HEK293 (cell line): ENCODE results near the gene MATN4.

ENCODE experiments used
- CTCF ChIA-PET: fragments of 350-600 bp; formaldehyde crosslinking; extraction: SDS; loops from one replicate; lab custom pipeline; 2021; ENCODE audit warnings: antibody characterized with exemption; lab: Yijun Ruan, JAX
- POLR2A ChIA-PET: fragments of 300-600 bp; formaldehyde crosslinking; extraction: SDS; loops from one replicate; lab custom pipeline; 2020; ENCODE audit warnings: antibody characterized with exemption, inconsistent platforms; lab: Yijun Ruan, JAX
- H3K27ac ChIP-seq: fragments of 200-500 bp; sonication (Bioruptor generic); 2 replicates; pipeline ENCODE4 v1.5.1; 2014; ENCODE audit warnings: low read depth, low read length, control low read depth, inconsistent platforms; ENCODE audit errors: extremely low read depth
- H3K36me3 ChIP-seq, 2 experiments: fragments of 200-500 bp in 1 of 2; sonication (Bioruptor generic) in 1 of 2; 1 replicate in 1 of 2; 2 replicates in 1 of 2; pipeline ENCODE4 v1.5.1; 2014 to 2017; ENCODE audit warnings: inconsistent platforms in 2 of 2, low read length in 2 of 2; ENCODE audit not compliant: control insufficient read depth in 2 of 2, insufficient read depth in 1 of 2
- H3K4me1 ChIP-seq: fragments of 200-500 bp; sonication (Bioruptor generic); 2 replicates; pipeline ENCODE4 v1.5.1; 2014; ENCODE audit warnings: mild to moderate bottlenecking, low read length, inconsistent platforms; ENCODE audit not compliant: control insufficient read depth, insufficient read depth
- H3K4me3 ChIP-seq: 2 replicates; pipeline ENCODE4 v1.5.1; 2011; ENCODE audit warnings: low read depth, mild to moderate bottlenecking, control low read depth, low read length, moderate library complexity
- H3K9me3 ChIP-seq: fragments of 200-500 bp; sonication (Bioruptor generic); 2 replicates; pipeline ENCODE4 v1.5.1; 2014; ENCODE audit warnings: low read depth, low read length, inconsistent platforms; ENCODE audit not compliant: control insufficient read depth, insufficient read depth
- EGR2 ChIP-seq: fragments of 450-650 bp; formaldehyde crosslinking; IDR thresholded peaks from 2 replicates; pipeline ENCODE4 v1.5.1; 2016; ENCODE audit warnings: low read depth, missing biosample characterization, missing genetic modification characterization
- INSM2 ChIP-seq: fragments of 450-650 bp; formaldehyde crosslinking; IDR thresholded peaks from 2 replicates; pipeline ENCODE4 v1.5.1; 2016; ENCODE audit warnings: missing biosample characterization, missing genetic modification characterization
- PRDM10 ChIP-seq: fragments of 450-650 bp; formaldehyde crosslinking; IDR thresholded peaks from 2 replicates; pipeline ENCODE4 v1.5.1; 2016; ENCODE audit warnings: missing biosample characterization, missing genetic modification characterization
- SALL2 ChIP-seq: fragments of 450-650 bp; formaldehyde crosslinking; IDR thresholded peaks from 2 replicates; pipeline ENCODE4 v1.5.0; 2017; ENCODE audit warnings: missing biosample characterization, mild to moderate bottlenecking, missing genetic modification characterization, borderline replicate concordance
- SCRT1 ChIP-seq: fragments of 450-650 bp; formaldehyde crosslinking; IDR thresholded peaks from 2 replicates; pipeline ENCODE4 v1.5.1; 2016; ENCODE audit warnings: missing biosample characterization, missing genetic modification characterization, borderline replicate concordance
- SP3 ChIP-seq: fragments of 450-650 bp; formaldehyde crosslinking; IDR thresholded peaks from 2 replicates; pipeline ENCODE4 v1.5.1; 2016; ENCODE audit warnings: missing biosample characterization, missing genetic modification characterization
- YY2 ChIP-seq: fragments of 450-650 bp; formaldehyde crosslinking; IDR thresholded peaks from 2 replicates; pipeline ENCODE4 v1.5.1; 2016; ENCODE audit warnings: missing biosample characterization, missing genetic modification characterization
- ZFHX2 ChIP-seq: fragments of 450-650 bp; formaldehyde crosslinking; conservative IDR thresholded peaks from 2 replicates; pipeline ENCODE4 v1.5.1; 2016; ENCODE audit warnings: missing biosample characterization, missing genetic modification characterization
- ZIC2 ChIP-seq: fragments of 450-650 bp; formaldehyde crosslinking; IDR thresholded peaks from 2 replicates; pipeline ENCODE4 v1.5.1; 2016; ENCODE audit warnings: missing biosample characterization, missing genetic modification characterization
- ZNF2 ChIP-seq: fragments of 450-650 bp; formaldehyde crosslinking; IDR thresholded peaks from 2 replicates; pipeline ENCODE4 v1.5.1; 2016; ENCODE audit warnings: missing biosample characterization, missing genetic modification characterization
- ZNF280D ChIP-seq: fragments of 450-650 bp; formaldehyde crosslinking; IDR thresholded peaks from 2 replicates; pipeline ENCODE4 v1.5.1; 2016; ENCODE audit warnings: missing biosample characterization, missing genetic modification characterization
- ZNF701 ChIP-seq: fragments of 450-650 bp; formaldehyde crosslinking; IDR thresholded peaks from 2 replicates; pipeline ENCODE4 v1.5.1; 2016; ENCODE audit warnings: missing biosample characterization, missing genetic modification characterization
- ZNF704 ChIP-seq: fragments of 450-650 bp; formaldehyde crosslinking; IDR thresholded peaks from 2 replicates; pipeline ENCODE4 v1.5.1; 2016; ENCODE audit warnings: missing biosample characterization, missing genetic modification characterization
- ZXDB ChIP-seq: fragments of 450-650 bp; formaldehyde crosslinking; IDR thresholded peaks from 2 replicates; pipeline ENCODE4 v1.5.1; 2016; ENCODE audit warnings: missing biosample characterization, missing genetic modification characterization

The MATN4 gene

GRCh38 chr20:45303586-45304463 is 4.3 kb downstream of the MATN4 start:
- ChIA-PET CTCF (interaction anchor here (0.6 to 2.5 kb wide), 5 partner anchors 10 to 106 kb away, joined by 3 to 19 read pairs (median 3); no protein-coding TSS in a partner anchor), POLR2A (no interaction called here)
- Histone ChIP-seq H3K36me3 (no peaks in the 10 kb centered on the region), H3K27ac (no peak overlapping the region), H3K9me3 (no peaks in the 10 kb centered on the region), H3K4me3 (no peak overlapping the region), H3K4me1 (0 out of 2 replicates have a peak, but pooled peaks cover 3% of the 10 kb centered on the region)
- TF ChIP-seq PRDM10: peak; percentile 90
- TF ChIP-seq ZXDB: no peak
- TF ChIP-seq SP3 (tag by site-specific recombination): no peak
- peak; percentile 97 for TF ChIP-seq EGR2 (tag by site-specific recombination)
- TF ChIP-seq ZFHX2 (tag by site-specific recombination): peak; percentile 91
- TF ChIP-seq SALL2 (tag by site-specific recombination): no peak

GRCh38 chr20:45301824-45302271 is 6.3 kb downstream of the MATN4 start:
- no peak for TF ChIP-seq ZNF280D (tag by site-specific recombination)
- peak; percentile 75 for TF ChIP-seq ZIC2 (tag by site-specific recombination)
- no peaks in the 10 kb centered on the region for H3K9me3 ChIP-seq
- H3K36me3 ChIP-seq: no peaks in the 10 kb centered on the region
- 0 out of 2 replicates have a peak, but pooled peaks cover 3% of the 10 kb centered on the region for H3K4me1 ChIP-seq
- ChIA-PET CTCF (interaction anchor here (0.6 to 2.5 kb wide), 13 partner anchors 8 to 1196 kb away, joined by 3 to 19 read pairs (median 4); no protein-coding TSS in a partner anchor), POLR2A (interaction anchor here (0.6 kb wide), 1 partner anchor 990 kb away, joined by 4 read pairs; no protein-coding TSS in a partner anchor)
- no peak overlapping the region for H3K4me3 ChIP-seq
- H3K27ac ChIP-seq: no peak overlapping the region

- no peaks in the 10 kb centered on the region for H3K36me3 ChIP-seq
- peak; percentile 27; the same call in 1 of the 2 replicates for TF ChIP-seq EGR2 (tag by site-specific recombination)
- no peak for TF ChIP-seq SCRT1 (tag by site-specific recombination)
- TF ChIP-seq ZNF704 (tag by site-specific recombination): no peak
- no peak for TF ChIP-seq ZNF701 (tag by site-specific recombination)
- no peak for TF ChIP-seq INSM2 (tag by site-specific recombination)
- no peak for TF ChIP-seq ZNF2 (tag by site-specific recombination)
- peak; percentile 96 for TF ChIP-seq ZIC2 (tag by site-specific recombination)
- peak; percentile 16; the same call in 1 of the 2 replicates for TF ChIP-seq YY2 (tag by site-specific recombination)
- H3K4me1 ChIP-seq: 0 out of 2 replicates have a peak, but pooled peaks cover 3% of the 10 kb centered on the region
- CTCF ChIA-PET: interaction anchor here (0.5 to 2.4 kb wide), 16 partner anchors 9 to 475 kb away, joined by 3 to 13 read pairs (median 4); no protein-coding TSS in a partner anchor
- H3K27ac ChIP-seq: no peak overlapping the region
- POLR2A ChIA-PET: interaction anchor here (0.8 kb wide), 1 partner anchor 115 kb away, joined by 5 read pairs; the partner anchor contains the start of gene PIGT
- no peak overlapping the region for H3K4me3 ChIP-seq
- no peaks in the 10 kb centered on the region for H3K9me3 ChIP-seq
Observed at GRCh38 chr20:45300961-45301360, 7.1 kb downstream of the MATN4 start.
